ENCODE data around the gene HPSE2. TPM values are rescaled to one million over a fixed set of nuclear protein-coding genes. Genes with fewer than 3 reads are reported as not detected.

The HPSE2 gene
- total and polyA plus RNA-seq, 4 donors, result 0.05 TPM; not detected in 3

DNA sequence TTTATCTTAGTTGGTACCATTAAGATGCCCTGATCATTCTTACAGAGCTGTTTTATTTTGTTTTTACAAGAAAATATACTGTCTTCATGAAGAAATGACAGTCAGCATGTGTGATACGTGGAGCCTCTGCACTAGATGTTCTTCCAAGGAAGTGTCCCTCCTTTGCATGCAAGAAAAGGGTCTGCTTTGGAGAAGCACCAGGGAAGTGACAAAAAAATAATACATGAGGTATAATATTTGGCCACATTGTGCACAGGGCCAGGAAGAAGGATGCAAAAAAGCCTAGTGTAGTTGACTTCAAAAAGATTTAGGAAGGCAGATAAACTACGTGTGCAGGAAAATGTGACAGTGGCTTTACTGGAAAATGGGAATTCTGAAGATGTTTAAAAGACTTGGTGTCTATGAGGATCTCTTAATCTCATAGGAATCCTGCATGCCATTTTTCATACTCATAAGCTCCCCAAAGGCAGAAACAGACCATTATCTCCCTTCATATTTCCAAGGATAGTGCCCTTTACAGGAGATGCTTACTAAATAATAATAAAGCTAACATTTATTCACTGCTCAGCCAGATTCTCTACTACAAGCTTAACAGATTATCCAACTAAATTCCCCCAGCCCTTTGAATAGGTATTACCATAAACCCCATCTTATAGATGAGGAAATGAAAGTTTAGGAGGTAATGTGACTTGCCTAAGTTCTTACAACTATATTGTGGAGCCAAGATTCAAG is 284.2 kb downstream of the HPSE2 start:
- Histone ChIP-seq H3K36me3 (ENCODE audit: control insufficient read depth in 4 of 4, insufficient read depth in 3 of 4, low read depth in 1 of 4, low read length in 3 of 4) (no peaks in the 10 kb centered on the region), H3K9ac (ENCODE audit: low read depth in 1 of 2, low read length in 2 of 2) (no peak overlapping the region), H3K4me3 (ENCODE audit: low read depth in 1 of 3, low read length in 3 of 3) (no peak overlapping the region), H3K27me3 (ENCODE audit: control insufficient read depth in 4 of 4, insufficient read depth in 4 of 4, low read length in 3 of 4) (no peaks in the 10 kb centered on the region), H3K9me3 (ENCODE audit: control insufficient read depth in 4 of 4, low read length in 3 of 4) (peaks cover 0 to 2% (median 0%) of the 10 kb centered on the region in 4 donors), H3K4me1 (ENCODE audit: control insufficient read depth in 4 of 4, insufficient read depth in 4 of 4, low read length in 3 of 4) (no peaks in the 10 kb centered on the region), H3K27ac (ENCODE audit: low read depth in 1 of 2, low read length in 2 of 2) (no peak overlapping the region)
- no peak for DNase-seq (ENCODE audit: low spot score)
- WGBS, result 64% methylated on average over 2 of the region's 2 CpGs
- TF ChIP-seq, protein P1, sequence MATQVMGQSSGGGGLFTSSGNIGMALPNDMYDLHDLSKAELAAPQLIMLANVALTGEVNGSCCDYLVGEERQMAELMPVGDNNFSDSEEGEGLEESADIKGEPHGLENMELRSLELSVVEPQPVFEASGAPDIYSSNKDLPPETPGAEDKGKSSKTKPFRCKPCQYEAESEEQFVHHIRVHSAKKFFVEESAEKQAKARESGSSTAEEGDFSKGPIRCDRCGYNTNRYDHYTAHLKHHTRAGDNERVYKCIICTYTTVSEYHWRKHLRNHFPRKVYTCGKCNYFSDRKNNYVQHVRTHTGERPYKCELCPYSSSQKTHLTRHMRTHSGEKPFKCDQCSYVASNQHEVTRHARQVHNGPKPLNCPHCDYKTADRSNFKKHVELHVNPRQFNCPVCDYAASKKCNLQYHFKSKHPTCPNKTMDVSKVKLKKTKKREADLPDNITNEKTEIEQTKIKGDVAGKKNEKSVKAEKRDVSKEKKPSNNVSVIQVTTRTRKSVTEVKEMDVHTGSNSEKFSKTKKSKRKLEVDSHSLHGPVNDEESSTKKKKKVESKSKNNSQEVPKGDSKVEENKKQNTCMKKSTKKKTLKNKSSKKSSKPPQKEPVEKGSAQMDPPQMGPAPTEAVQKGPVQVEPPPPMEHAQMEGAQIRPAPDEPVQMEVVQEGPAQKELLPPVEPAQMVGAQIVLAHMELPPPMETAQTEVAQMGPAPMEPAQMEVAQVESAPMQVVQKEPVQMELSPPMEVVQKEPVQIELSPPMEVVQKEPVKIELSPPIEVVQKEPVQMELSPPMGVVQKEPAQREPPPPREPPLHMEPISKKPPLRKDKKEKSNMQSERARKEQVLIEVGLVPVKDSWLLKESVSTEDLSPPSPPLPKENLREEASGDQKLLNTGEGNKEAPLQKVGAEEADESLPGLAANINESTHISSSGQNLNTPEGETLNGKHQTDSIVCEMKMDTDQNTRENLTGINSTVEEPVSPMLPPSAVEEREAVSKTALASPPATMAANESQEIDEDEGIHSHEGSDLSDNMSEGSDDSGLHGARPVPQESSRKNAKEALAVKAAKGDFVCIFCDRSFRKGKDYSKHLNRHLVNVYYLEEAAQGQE (IDR thresholded peaks at IDR 0.05), result no peak
- TF ChIP-seq, protein P2, sequence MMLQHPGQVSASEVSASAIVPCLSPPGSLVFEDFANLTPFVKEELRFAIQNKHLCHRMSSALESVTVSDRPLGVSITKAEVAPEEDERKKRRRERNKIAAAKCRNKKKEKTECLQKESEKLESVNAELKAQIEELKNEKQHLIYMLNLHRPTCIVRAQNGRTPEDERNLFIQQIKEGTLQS (IDR thresholded peaks at IDR 0.05), result no peak
- no peak for TF ChIP-seq RXRA (IDR thresholded peaks at IDR 0.05)

DNA sequence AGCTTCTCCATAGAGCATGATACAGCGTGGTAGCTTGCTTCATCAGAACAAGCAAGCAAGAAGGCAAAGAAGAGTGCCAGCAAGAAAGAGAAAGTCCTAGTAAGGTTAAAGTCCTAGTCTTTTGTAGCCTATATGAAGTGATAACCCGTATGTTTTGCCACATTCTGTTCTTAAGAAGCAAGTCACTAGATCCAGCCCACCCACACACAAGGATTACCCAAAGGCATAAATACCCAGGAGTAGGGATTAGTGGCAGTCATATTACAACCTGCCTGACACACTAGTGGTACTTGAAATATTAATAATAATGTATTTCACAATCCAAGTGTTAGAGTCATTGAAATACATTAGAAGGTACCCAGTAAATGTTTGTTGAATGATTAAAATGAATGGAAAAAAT is 285.5 kb downstream of the HPSE2 start:
- no peaks in the 10 kb centered on the region for H3K36me3 ChIP-seq (ENCODE audit: control insufficient read depth in 4 of 4, insufficient read depth in 3 of 4, low read depth in 1 of 4, low read length in 3 of 4)
- H3K27me3 ChIP-seq (ENCODE audit: control insufficient read depth in 4 of 4, insufficient read depth in 4 of 4, low read length in 3 of 4), result no peaks in the 10 kb centered on the region
- no peaks in the 10 kb centered on the region for H3K4me1 ChIP-seq (ENCODE audit: control insufficient read depth in 4 of 4, insufficient read depth in 4 of 4, low read length in 3 of 4)
- WGBS, result 67% methylated on average over 2 of the region's 2 CpGs
- no peak overlapping the region for H3K27ac ChIP-seq (ENCODE audit: low read depth in 1 of 2, low read length in 2 of 2)
- TF ChIP-seq, protein P3, sequence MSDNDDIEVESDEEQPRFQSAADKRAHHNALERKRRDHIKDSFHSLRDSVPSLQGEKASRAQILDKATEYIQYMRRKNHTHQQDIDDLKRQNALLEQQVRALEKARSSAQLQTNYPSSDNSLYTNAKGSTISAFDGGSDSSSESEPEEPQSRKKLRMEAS (IDR thresholded peaks at IDR 0.05), result no peak
- TF ChIP-seq FOXA2 (IDR thresholded peaks at IDR 0.05) (no peak), FOXA1 (IDR thresholded peaks at IDR 0.05) (no peak), JUND (IDR thresholded peaks at IDR 0.05) (no peak), YY1 (IDR thresholded peaks at IDR 0.05) (no peak), RXRA (IDR thresholded peaks at IDR 0.05) (no peak), SP1 (IDR thresholded peaks at IDR 0.05) (no peak), HNF4A (conservative IDR thresholded peaks at IDR 0.05) (no peak), TAF1 (conservative IDR thresholded peaks at IDR 0.05) (no peak), RAD21 (IDR thresholded peaks at IDR 0.05) (no peak), GABPA (IDR thresholded peaks at IDR 0.05 in 1 of 2, conservative IDR thresholded peaks at IDR 0.05 in 1 of 2) (no peak), NR2F2 (IDR thresholded peaks at IDR 0.05) (no peak), HNF4G (IDR thresholded peaks at IDR 0.05) (no peak), EGR1 (IDR thresholded peaks at IDR 0.05; ENCODE audit: low read depth in 2 of 2) (no peak)
- TF ChIP-seq, protein P4, sequence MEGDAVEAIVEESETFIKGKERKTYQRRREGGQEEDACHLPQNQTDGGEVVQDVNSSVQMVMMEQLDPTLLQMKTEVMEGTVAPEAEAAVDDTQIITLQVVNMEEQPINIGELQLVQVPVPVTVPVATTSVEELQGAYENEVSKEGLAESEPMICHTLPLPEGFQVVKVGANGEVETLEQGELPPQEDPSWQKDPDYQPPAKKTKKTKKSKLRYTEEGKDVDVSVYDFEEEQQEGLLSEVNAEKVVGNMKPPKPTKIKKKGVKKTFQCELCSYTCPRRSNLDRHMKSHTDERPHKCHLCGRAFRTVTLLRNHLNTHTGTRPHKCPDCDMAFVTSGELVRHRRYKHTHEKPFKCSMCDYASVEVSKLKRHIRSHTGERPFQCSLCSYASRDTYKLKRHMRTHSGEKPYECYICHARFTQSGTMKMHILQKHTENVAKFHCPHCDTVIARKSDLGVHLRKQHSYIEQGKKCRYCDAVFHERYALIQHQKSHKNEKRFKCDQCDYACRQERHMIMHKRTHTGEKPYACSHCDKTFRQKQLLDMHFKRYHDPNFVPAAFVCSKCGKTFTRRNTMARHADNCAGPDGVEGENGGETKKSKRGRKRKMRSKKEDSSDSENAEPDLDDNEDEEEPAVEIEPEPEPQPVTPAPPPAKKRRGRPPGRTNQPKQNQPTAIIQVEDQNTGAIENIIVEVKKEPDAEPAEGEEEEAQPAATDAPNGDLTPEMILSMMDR (IDR thresholded peaks at IDR 0.05; ENCODE audit: low read depth, low read length, missing input control), result no peak
- TF ChIP-seq, protein P5, sequence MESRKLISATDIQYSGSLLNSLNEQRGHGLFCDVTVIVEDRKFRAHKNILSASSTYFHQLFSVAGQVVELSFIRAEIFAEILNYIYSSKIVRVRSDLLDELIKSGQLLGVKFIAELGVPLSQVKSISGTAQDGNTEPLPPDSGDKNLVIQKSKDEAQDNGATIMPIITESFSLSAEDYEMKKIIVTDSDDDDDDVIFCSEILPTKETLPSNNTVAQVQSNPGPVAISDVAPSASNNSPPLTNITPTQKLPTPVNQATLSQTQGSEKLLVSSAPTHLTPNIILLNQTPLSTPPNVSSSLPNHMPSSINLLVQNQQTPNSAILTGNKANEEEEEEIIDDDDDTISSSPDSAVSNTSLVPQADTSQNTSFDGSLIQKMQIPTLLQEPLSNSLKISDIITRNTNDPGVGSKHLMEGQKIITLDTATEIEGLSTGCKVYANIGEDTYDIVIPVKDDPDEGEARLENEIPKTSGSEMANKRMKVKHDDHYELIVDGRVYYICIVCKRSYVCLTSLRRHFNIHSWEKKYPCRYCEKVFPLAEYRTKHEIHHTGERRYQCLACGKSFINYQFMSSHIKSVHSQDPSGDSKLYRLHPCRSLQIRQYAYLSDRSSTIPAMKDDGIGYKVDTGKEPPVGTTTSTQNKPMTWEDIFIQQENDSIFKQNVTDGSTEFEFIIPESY (IDR thresholded peaks at IDR 0.05), result no peak
- TF ChIP-seq, protein P2 (IDR thresholded peaks at IDR 0.05), result no peak
- TF ChIP-seq, protein P1 (IDR thresholded peaks at IDR 0.05), result no peak
- no peak overlapping the region for H3K9ac ChIP-seq (ENCODE audit: low read depth in 1 of 2, low read length in 2 of 2)
- no peak for DNase-seq (ENCODE audit: low spot score)
- no peak overlapping the region for H3K4me3 ChIP-seq (ENCODE audit: low read depth in 1 of 3, low read length in 3 of 3)
- H3K9me3 ChIP-seq (ENCODE audit: control insufficient read depth in 4 of 4, low read length in 3 of 4), result peaks cover 0 to 2% (median 0%) of the 10 kb centered on the region in 4 donors
